ENCODE measurements around the gene BCR.

Gene BCR

GRCh38 chr22:23232094-23232905, 52.0 kb downstream of the BCR start:
- no peak for DNase-seq

GRCh38 chr22:23233084-23233531, 52.8 kb downstream of the BCR start:
- no peak for DNase-seq

- no peak for DNase-seq
These were observed 53.6 kb downstream of the BCR start for GRCh38 chr22:23233752-23234408.

GRCh38 chr22:23234409-23235161, 54.3 kb downstream of the BCR start:
- no peak for DNase-seq

GRCh38 chr22:23235425-23235824, 55.1 kb downstream of the BCR start:
- DNase-seq, result no peak

GRCh38 chr22:23236026-23236425, 55.7 kb downstream of the BCR start:
- no peak for DNase-seq

- no peak for DNase-seq
These were observed 56.3 kb downstream of the BCR start for GRCh38 chr22:23236440-23237184.

GRCh38 chr22:23237201-23237798, 57.0 kb downstream of the BCR start:
- no peak for DNase-seq

GRCh38 chr22:23237841-23238240, 57.5 kb downstream of the BCR start:
- no peak for DNase-seq

- DNase-seq, result no peak
These were observed 58.4 kb downstream of the BCR start for GRCh38 chr22:23238707-23239106.

- DNase-seq, result no peak
These were observed 59.1 kb downstream of the BCR start for GRCh38 chr22:23239429-23239828.

GRCh38 chr22:23240639-23241389, 60.5 kb downstream of the BCR start:
- no peak for DNase-seq

- DNase-seq, result no peak
These were observed 61.5 kb downstream of the BCR start for GRCh38 chr22:23241562-23242472.

- DNase-seq, result no peak
These were observed 62.2 kb downstream of the BCR start for GRCh38 chr22:23242473-23243001.

GRCh38 chr22:23243006-23243573, 62.8 kb downstream of the BCR start:
- DNase-seq, result peak; percentile 57

- no peak for DNase-seq
These were observed 63.8 kb downstream of the BCR start for GRCh38 chr22:23243859-23244689.

- DNase-seq, result no peak
These were observed 64.4 kb downstream of the BCR start for GRCh38 chr22:23244690-23245044.

GRCh38 chr22:23245045-23245798, 64.9 kb downstream of the BCR start:
- no peak for DNase-seq
